Measurements from ENCODE around the gene TRAF3.
"Not testable (repeated sequence)": the region's sequence is repeated elsewhere in the genome, so short reads cannot be mapped to it uniquely, and the experiment has no call there.

The TRAF3 gene

DNA sequence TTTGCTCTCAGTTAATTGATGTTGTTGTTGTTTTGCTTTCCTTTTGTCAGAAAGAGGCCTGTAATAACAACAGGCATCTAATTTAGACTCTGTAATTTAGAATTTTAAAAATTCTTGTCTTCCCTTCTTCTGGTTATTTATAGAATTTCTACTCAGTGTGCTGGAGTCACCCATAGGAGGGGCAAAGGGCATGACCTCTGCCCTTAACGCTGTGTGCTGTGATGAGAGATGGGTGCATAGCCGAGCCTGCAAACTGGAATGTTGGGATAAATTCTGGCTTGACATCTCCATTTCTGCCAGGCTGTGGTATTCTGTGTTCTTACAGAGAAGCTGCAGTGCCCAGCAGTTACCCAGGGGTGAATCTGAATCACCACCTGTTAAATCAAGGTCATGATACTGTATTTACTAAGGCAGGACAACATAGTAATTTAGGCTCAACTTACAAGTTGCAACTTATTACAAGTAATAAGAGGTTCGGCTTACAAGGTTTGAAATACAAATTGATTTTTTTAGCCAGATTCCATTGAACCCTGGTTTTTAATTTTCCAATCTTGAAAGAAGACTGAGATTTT is 53.3 kb downstream of the TRAF3 start:
- DNase-seq: peak in 1 of 2 experiments; percentile 13

DNA sequence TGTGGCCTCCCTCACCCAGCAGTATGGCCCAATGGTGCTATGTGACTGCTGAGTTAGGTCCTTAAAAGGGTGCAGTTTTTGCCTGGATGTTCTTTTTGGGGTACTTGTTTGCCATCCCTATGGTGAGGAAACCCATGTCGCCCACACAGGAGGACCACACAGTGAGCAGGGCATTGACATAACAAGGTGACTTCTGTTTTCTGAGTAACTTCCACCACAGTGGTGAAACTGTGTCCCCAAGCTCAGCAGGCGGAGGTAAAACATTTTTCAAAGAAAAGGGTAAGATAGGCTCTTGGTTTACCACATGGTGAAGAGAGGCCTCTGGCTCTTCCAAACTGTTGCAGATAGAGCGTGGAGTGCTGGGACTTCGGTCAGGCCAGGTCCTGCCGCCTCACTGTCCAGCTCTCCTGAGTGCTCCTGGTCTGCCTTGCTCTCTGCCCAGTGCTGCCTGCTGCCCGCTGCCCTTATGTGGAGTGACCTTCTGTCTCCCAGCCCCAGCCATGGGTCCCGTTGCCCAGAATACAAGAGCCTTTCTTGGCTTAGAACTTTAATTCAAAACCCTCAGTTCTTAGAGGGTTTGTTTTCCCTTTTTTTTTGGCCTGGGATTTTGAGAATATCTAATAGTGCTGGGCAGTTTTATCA is 54.0 kb downstream of the TRAF3 start:
- DNase-seq: peak; percentile 57 to 65

DNA sequence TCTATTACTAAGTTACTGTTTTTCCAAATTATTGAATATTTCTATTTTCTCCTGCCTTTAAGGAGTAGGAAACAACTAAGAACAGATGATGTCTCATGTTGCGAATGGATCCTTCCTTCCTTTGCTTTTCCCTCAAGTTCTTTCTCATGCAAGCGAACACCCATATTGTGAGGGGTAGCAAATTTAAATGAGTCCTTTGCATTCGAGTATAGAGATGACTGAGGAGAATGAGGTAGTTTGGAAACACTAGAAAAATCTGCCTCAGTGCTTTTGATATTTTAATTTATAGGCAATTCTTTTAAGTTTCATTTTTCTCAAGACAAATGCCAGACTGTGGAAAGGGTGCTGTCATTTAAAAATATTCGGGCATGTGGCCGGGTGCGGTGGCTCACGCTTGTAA is 56.1 kb downstream of the TRAF3 start:
- DNase-seq: no peak

DNA sequence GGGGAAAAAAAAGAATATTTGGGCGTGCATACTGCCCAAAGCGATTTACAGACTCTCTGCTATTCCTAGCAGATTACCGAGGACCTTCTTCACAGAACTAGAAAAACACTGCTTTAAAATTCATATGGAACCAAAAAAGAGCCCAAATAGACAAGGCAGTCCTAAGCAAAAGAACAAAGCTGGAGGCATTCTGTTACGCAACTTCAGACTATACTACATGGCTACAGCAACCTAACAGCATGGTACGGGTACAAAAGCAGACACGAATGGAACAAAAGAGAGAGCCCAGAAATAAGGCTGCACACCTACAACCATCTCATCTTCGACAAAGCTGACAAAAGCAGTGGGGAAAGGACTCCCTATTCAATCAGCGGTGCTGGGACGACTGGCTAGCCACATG is 56.7 kb downstream of the TRAF3 start:
- DNase-seq: no peak

DNA sequence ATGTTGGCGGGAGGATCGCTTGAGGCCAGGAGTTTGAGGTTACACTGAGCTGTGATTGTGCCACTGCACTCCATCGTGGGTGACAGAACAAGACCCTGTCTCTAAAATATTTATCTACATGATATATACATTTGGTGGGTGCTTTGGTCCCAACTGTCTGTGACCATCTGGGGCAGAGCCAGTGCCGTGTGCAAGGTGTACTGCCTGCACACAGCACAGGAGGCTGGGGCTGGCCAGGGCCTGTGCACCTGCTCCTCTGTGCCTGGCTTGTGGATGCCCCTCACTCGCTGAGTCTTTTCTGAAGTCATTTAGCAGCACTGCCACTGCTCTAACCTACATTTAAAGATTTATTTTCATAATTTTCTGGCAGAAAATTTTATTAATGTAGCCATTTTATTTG is 58.7 kb downstream of the TRAF3 start:
- DNase-seq: no peak

DNA sequence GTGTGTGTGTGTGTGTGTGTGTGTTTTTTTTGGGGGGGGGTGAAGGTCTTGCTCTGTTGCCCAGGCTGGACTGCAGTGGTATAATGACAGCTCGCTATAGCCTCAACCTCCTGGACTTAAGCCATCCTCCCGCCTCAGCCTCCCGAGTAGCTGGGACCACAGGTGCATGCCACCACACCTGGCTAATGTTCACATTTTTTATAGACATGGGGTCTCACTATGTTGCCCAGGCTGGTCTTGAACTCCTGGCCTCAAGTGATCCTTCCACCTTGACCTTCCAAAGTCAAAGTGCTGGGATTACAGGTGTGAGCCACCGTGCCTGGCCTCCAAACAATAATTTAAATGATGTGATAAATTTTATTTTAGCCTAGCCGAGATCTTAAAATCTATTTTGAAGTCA is 59.9 kb downstream of the TRAF3 start:
- DNase-seq: not testable (repeated sequence)

DNA sequence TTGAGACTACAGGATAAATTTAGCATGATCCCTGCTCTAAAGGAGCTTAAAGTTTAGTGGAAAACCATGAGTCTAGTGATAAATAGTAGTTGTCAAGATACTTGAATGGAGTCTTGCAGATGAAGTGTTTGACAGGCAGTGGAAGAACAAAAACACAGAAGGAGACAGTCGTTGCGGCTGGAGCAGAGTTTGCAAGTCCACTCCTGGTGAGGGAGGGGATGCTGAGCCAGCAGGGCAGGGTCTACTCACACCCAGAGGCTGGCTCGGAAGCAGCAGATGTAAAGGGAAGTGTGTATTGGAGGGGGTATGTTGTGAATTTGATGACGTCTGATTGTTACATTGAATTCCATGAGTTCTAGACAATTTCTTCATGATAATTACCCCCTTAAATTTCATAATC is 61.3 kb downstream of the TRAF3 start:
- DNase-seq: no peak

DNA sequence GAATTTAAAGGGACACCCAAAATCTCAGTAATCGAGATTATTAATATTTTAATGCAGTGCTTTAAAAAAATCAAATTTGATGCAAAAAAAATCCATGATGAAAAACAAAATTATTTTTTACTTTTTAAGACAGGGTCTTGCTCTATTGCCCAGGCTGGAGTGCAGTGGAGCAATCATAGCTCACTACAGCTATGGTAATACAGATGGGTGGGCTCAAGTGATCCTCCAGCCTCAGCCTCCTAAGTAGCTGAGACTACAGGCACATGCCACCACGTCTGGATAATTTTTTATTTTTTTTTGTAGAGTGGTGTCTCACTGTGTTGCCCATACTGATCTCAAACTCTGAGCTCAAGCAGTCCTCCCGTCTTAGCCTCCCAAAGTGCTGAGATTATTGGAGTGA is 62.9 kb downstream of the TRAF3 start:
- DNase-seq: no peak

DNA sequence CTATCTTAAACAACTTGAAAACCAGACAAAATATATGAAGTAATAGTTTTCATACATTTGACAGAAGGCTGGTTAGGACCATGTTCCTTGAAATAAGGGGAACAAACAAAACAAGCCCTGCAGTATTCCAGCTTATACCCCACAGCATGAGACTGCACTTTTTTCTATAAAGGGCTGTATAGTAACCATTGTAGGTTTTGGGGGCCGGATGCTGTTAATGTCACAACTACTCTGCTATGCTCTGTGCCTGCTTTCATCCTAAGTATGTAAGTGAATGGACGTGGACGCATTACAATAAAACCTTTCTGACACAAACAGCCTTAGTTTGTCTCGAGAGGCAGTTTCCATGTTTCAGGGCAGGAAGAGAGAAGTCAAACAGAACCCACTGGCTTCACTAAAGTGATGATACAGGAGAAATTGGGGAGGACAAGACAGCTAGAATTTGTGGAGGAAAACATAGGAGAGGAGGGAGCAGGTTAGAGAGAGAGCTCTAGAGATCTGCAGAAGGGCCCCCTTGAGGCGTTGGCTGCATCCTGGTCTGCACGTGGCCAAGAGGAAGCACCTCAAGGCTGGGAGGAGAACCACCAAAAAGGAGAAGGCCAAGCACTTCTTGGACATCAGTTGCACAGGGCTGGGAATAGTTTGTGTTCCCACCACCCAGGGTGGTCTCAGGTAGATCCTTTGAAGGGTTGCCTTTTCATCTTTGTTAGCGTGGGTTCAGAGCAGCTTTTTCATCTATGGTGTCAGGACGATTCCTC is 63.7 kb downstream of the TRAF3 start:
- DNase-seq: no peak

DNA sequence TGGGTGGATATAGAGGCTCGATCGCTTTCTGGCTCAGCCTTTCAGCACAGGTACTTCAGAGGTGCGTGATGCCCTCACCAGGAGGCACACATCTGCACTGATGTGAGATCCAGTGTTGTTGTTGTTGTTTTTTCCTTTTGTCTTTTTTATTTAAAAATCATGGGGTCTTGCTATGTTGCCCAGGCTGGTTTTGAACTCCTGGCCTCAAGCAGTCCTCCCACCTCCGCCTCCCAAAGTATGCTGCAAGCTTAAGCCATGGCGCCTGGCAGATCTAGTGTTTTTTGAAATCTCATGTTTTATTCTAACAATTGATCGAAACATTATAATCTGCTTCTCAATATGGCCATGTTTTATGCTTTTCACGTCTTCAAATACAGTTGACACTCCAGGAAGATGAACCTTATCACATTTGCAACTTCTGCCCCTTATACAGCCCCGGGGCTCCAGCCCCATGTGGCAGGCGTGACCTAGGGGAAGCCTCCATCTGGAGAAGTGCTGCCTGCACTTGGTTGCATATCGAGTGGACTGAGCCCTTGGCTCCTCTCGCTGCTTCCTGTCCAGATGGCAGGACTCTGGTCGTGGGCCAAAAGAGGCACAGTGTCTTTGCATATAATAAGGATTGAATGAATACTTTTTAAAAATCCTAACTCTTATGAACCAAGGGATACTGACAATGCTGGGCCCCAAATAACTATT is 71.7 kb downstream of the TRAF3 start:
- no peak for DNase-seq

DNA sequence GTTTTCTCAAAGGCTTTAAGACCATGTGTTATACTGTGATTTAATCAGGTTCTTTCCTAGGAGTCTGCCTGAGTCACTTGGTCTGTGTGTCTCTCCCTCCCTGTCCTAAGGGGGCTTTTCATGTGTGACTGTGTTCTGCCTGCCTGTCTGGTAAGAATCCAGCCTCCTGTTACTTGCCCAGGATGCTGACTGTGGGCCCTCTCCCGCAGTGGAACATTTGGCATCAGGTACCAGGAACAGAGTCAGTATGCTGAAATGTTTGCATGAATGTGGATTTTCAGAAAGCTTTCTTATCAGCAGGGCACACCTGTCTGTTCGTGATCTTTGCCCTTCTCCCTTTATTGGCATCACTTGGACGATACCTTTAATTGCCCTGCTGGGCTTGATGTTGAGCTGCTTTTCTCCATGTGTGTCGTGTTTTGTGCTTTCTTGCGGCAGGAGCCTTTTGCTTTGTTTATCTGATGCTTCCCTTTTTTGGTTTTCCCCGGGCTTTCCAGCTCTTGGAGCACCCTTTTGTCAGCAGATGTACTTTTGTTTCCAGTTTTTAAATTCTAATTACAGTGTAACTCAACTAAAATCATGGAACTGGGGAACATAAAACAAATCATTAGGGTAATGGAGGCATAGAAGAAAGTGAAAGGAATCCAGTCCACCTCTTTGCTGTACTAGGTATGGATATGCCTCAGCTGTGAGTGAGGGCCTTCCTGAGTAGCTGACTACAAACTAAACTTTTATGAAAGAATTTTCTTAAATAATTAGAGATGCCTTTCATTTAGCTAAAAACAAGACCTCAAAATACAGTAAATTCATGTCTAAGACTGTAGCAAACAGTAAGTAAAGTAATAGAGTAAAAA is 72.5 kb downstream of the TRAF3 start:
- DNase-seq: no peak

DNA sequence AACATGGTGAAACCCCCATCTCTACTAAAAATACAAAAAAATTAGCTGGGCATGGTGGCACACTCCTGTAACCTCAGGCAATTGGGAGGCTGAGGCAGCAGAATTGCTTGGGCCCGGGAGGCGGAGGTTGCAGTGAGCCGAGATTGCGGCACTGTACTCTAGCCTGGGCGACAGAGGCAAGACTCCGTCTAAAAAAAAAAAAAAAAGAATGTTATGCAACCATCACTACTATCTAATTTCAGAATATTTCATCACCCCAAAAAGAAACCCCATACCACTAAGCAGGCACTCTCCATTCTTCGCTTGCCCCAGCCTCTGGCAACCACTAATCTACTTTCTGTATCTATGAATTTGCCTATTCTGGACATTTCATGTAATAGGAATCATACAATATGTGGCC is 76.4 kb downstream of the TRAF3 start:
- DNase-seq: no peak

DNA sequence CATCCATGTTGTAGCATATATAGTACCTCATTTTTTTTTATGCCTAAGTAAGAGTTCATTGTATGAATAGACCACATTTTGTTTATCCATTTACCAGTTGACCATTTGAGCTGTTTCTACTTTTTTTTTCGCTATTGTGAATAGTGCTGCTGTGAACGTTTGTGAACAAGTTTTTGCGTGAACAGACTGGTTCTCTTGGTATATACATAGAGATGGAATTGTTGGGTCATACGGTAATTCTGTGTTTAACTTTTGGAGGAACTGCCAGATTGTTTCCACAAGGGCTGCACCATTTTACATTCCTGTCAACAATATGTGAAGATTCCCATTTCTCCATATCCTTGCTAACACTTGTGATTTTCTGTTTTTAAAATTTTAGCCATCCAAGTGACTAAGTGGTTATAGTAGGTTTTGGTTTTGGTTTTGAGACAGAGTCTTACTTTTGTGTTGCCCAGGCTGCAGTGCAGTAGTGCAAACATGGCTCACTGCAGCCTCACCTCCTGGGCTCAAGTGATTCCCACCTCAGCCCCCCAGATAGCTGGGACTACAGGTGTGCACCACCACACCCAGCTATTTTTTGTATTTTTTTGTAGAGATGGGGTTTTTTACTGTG is 76.9 kb downstream of the TRAF3 start:
- DNase-seq: no peak

DNA sequence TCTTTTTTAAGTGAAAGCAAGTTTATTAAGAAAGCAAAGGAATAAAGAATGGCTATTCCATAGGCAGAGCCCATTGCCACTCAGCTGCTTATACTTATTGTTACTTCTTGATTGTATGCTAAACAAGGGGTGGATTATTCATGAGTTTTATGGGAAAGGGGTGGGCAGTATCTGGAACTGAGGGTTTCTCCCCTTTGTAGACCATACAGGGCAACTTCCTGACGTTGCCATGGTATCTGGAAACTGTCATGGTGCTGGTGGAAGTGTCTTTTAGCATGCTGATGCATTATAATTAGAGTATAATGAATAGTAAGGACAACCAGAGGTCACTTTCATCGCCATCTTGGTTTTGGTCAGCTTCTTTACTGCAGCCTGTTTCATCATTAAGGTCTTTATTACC is 78.9 kb downstream of the TRAF3 start:
- DNase-seq: no peak

DNA sequence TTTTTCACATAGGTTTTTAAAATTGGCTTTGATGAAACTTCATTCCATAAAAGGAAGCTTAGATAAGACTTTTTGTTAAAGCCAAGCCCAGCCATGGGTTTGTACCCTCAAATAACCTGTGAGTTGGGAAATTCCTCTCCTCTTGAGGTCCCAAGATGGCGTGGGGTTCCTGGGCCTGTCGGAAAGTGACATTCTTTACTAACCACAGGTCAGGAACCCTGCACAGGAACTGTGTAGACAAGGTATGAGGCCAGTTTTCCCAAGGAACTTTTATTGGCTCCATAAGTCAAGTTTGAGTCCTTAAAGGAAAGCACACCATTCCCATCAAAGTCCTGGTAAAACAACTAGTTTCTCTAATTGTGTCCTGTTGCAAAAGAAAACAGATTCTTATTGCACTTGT is 80.2 kb downstream of the TRAF3 start:
- DNase-seq: no peak

DNA sequence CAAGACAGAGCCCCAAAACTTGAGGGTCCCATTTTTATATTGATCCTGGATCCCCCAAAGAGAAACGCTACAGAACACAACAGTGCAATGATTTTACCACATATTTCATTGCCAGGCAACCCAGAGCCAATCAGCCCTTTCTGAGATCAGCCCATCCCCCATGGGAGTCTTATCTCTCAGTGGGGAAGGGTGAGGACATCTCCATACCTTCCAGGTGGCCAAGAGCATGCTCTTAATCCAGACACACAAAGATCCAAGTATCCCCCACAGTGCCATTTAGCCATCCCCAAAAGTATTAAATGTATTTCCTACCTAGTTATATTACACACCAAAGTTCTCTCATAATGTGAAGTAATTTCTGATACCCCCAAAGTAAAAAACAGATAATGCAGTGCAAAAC is 82.7 kb downstream of the TRAF3 start:
- no peak for DNase-seq

DNA sequence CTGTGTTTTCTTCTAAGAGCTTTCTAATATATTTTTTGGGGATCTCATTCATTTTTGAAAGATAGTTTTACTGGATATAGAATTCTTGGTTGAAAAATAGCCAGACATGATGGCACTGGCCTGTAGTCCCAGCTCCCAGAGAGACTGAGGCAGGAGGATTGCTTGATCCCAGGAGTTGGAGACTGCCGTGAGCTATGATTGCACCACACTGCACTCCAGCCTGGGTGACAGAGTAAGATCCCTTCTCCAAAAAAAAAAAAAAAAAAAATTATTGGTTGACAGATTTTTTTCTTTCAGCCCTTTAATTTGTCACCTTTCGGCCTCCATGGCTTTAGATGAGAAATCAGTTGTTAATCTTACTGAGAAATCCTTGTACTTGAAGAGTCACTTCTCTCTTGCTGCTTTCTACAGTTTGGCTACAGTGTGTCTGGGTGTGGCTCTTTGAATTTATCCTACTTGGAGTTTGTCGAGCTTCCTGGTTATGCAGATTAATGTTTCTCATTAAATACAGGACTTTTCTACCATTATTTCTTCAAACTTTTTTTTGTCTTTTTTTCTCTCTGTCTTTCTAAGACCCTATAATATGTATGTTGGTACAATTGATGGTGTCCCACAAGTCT is 85.0 kb downstream of the TRAF3 start:
- DNase-seq: no peak

DNA sequence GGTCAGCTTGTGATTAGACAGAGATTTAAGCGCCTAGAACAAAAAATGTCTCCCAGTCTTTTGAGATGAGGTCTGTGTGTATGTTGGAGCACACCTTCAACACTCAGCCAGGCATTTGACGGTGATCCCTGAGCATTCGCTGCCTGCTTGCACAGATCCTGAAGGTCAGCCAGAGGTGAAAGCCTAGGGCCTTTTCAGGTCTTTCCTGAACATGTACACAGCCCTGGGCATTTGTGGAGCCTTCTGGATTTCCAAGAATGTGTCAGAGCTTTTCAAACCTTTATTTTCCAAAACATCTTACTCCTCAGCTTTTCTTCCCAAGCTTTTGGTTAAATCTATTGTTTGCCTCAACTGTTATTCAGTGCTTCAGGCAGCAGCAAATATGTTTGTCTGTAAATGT is 86.1 kb downstream of the TRAF3 start:
- no peak for DNase-seq

DNA sequence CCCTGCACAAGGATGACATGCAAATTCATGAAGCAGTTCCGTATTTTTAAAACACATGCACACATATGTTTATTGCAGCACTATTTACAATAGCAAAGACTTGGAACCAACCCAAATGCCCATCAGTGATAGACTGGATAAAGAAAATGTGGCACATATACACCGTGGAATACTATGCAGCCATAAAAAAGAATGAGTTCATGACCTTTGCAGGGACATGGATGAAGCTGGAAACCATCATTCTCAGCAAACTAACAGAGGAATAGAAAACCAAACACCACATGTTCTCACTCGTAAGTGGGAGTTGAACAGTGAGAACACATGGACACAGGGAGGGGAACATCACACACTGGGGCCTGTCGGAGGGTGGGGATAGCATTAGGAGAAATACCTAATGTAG is 88.7 kb downstream of the TRAF3 start:
- DNase-seq: not testable (repeated sequence)

DNA sequence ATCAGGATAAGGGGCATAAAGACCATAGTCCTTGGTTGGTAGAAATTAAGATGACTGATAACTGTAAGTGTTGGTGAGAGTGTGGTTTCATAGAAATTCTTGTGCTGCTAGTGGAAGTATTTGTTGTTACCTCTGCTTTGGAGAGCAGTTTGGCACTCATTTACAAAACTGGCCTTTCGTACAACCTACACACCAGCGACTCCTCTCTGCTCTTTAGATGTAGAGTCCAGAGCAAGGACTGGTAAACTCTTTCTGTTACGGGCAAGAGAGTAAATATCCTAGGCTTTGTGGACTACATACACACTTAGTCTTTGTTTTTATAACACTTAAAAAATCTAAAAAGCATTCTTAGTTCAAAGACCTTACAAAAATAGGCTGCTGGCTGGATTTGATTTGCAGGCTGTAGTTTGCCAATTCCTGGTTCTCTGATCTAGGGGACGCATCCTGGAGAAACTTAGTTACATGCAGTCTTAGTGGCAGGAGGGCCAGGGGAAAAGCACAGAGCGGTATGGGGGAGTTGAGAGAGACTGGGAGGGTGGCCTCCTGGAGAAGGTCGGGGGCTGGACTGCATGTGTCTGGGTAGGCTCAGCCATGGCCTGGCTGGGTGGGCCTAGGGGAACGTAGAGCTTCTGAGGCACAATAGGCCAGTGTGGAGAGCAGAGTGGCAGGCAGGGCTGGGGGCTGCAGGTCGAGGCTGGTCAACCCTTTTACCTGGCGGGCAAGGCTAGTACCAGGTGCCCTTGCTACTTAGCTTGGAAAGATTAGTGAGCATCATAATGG is 89.9 kb downstream of the TRAF3 start:
- DNase-seq: no peak
